Colonic mucosa (tissue), 4 donors: Measurements from ENCODE around the gene AWAT1. TPM values are rescaled to one million over a fixed set of nuclear protein-coding genes. Genes with fewer than 3 reads are reported as not detected.
A peak's percentile ranks its signal among the peaks of the same experiment; 100 is the strongest.
"Not testable (repeated sequence)": the region's sequence is repeated elsewhere in the genome, so short reads cannot be mapped to it uniquely, and the experiment has no call there.

ENCODE experiments used
- DNase-seq: peaks from one replicate; pipeline ENCODE4 v3.0.0-alpha.2; 2020
- H3K27ac ChIP-seq: fragments of 200-600 bp; one replicate; pipeline ENCODE4 v1.8.0; 2021
- H3K27me3 ChIP-seq: fragments of 200-600 bp; one replicate; pipeline ENCODE4 v1.8.0; 2021
- H3K36me3 ChIP-seq: fragments of 200-600 bp; one replicate; pipeline ENCODE4 v1.8.0; 2021
- H3K4me1 ChIP-seq: fragments of 200-600 bp; one replicate; pipeline ENCODE4 v1.8.0; 2021; ENCODE audit warnings: mild to moderate bottlenecking
- H3K4me3 ChIP-seq: fragments of 200-600 bp; one replicate; pipeline ENCODE4 v1.8.0; 2021
- H3K9ac ChIP-seq, 2 donors: one replicate each; pipeline ENCODE4 v1.7.0; 2013; ENCODE audit warnings: control low read depth in 2 of 2, low read depth in 2 of 2, low read length in 2 of 2
- H3K9me3 ChIP-seq: fragments of 200-600 bp; one replicate; pipeline ENCODE4 v1.8.0; 2021
- CTCF ChIP-seq: fragments of 200-600 bp; IDR thresholded peaks from one replicate; pipeline ENCODE4 v1.8.0; 2022; ENCODE audit warnings: antibody characterized with exemption, mild to moderate bottlenecking
- intact Hi-C: fragments of 100-400 bp; cut with DNase I; formaldehyde crosslinking; loops from one replicate; pipeline ENCODE4 v1.14.1; 2022
- total RNA-seq, 2 donors: library from RNA; stranded (reverse); fragmentation: NEBNext Ultra II Directional in 1 of 2; extraction: Animal tissue kit (Norgen Biotek cat#: 25700) in 1 of 2; gene quantifications; one replicate each; pipeline ENCODE4 v1.2.1, GENCODE V29; 2021
- donor health status: healthy.
- donor health status: DM: no; HTN: no; CAD: no.
- donor health status: DM: no; HTN: no; CAD: no.

Gene AWAT1
- total RNA-seq, 2 donors from 2014 or later: not detected

DNA sequence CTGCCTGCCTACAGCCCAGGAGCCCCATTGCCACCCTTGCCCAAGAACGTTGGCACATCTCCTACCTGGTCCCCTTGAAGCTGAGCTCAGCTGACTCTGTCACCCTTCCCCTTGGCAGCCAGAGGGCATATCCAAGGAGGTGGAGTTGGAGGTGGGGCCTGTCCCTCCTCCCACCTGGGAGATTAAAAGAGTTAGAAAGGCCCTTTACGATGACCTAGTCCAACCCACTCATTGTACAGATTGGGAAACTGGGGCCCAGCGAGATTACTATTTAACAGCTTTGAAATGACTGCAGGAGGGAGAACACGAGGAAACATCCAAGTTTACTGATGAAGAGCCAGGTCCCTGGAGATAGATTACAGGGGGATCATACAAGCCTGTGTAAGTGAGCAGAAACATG lies 25.6 kb downstream of the AWAT1 start, which contains the start of gene P2RY4:
P2RY4 (minus strand) TSS at position 101 of the 400 bp plus-strand sequence. CDS start 580 bp downstream, outside the sequence.
- Histone ChIP-seq H3K9me3 (no peaks in the 10 kb centered on the region), H3K9ac (no peak within 1 kb of the TSS), H3K27me3 (no peaks in the 10 kb centered on the region), H3K36me3 (no peaks in the 10 kb centered on the region), H3K4me1 (no peaks in the 10 kb centered on the region), H3K27ac (no peak within 1 kb of the TSS), H3K4me3 (no peak within 1 kb of the TSS)
- TF ChIP-seq CTCF: no peak
- intact Hi-C loops: loop anchor here (5.0 kb wide), 1 partner anchor 63 kb away; no protein-coding TSS in a partner anchor
- DNase-seq: no peak

GRCh38 chrX:70262952-70263567 lies 28.6 kb downstream of the AWAT1 start:
- intact Hi-C loops: loop anchor here (5.0 kb wide), 1 partner anchor 66 kb away; no protein-coding TSS in a partner anchor
- H3K27ac ChIP-seq: no peak overlapping the region
- H3K4me3 ChIP-seq: no peak overlapping the region
- no peak overlapping the region for H3K9ac ChIP-seq
- no peaks in the 10 kb centered on the region for H3K36me3 ChIP-seq
- no peaks in the 10 kb centered on the region for H3K4me1 ChIP-seq
- DNase-seq: peak; percentile 56
- no peaks in the 10 kb centered on the region for H3K27me3 ChIP-seq
- peak; percentile 35 for TF ChIP-seq CTCF
- no peaks in the 10 kb centered on the region for H3K9me3 ChIP-seq

DNA sequence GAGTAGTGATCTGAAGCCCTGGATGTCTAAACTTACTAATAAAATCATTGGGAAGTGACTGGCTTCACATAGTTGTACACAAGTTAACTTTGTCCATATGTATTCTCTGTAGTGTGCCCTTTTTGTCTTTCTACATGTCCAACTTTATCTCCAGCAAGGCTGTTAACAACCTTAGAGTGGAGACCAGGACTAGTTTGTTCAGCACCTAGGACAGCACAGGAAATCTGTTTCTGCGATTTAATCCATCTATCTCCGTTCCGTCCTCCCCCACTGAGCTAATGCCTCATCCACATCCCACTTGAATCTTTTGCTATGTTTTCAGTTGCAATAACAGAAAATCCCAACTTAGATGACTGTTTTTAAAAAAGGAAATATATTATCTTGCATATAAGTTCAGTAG lies 30.3 kb downstream of the AWAT1 start:
- Histone ChIP-seq H3K27me3 (no peaks in the 10 kb centered on the region), H3K36me3 (no peaks in the 10 kb centered on the region), H3K9ac (no peak overlapping the region), H3K27ac (no peak overlapping the region), H3K4me3 (no peak overlapping the region), H3K9me3 (no peaks in the 10 kb centered on the region), H3K4me1 (no peaks in the 10 kb centered on the region)
- intact Hi-C loops: loop anchor here (5.0 kb wide), 1 partner anchor 67 kb away; no protein-coding TSS in a partner anchor
- no peak for DNase-seq
- no peak for TF ChIP-seq CTCF

DNA sequence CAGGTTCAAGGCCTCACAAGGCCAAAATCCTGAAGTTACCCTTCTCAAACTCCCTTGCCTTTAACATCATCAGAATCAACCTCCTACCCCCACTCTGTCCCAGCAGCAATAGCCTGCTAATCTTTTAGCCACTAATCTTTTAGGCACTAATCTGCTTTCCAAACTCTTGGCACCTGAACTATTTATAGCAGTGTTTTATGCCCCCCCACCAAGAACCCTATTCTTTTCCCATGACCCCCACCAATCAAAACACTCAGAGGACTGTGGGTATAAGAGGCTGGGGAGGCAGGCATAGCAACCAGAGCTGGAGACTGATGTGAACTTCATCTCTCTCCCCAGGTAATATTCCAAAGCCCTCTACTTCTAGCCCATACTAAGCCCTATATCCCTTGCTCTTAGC lies 33.6 kb downstream of the AWAT1 start, which contains the start of gene ARR3:
ARR3 (plus strand) TSS at position 301 of the 400 bp plus-strand sequence. CDS start 1,052 bp downstream, outside the sequence.
- intact Hi-C loops: no loop called here
- no peaks in the 10 kb centered on the region for H3K36me3 ChIP-seq
- H3K9ac ChIP-seq: no peak within 1 kb of the TSS
- DNase-seq: no peak
- no peaks in the 10 kb centered on the region for H3K27me3 ChIP-seq
- no peaks in the 10 kb centered on the region for H3K9me3 ChIP-seq
- no peaks in the 10 kb centered on the region for H3K4me1 ChIP-seq
- no peak within 1 kb of the TSS for H3K4me3 ChIP-seq
- no peak for TF ChIP-seq CTCF
- no peak within 1 kb of the TSS for H3K27ac ChIP-seq

DNA sequence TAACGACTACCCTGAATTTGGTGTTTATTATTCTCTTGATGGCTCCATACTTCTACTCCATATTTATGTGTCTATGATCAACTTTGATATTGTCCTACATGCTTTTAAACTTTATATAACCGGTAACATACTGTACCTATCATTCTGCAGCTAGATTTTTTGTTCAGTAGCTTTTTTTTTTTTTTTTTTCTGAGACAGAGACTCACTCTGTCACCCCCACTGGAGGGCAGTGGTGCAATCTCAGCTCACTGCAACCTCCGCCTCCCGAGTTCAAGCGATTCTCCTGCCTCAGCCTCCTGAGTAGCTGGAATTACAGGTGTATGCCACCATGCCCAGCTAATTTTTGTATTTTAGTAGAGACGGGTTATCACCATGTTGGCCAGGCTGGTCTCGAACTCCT lies 39.6 kb downstream of the AWAT1 start:
- H3K36me3 ChIP-seq, H3K27ac ChIP-seq, H3K4me1 ChIP-seq, H3K9ac ChIP-seq, H3K27me3 ChIP-seq, DNase-seq, H3K9me3 ChIP-seq, H3K4me3 ChIP-seq, intact Hi-C loops: not testable (repeated sequence)

GRCh38 chrX:70279081-70279480 lies 44.6 kb downstream of the AWAT1 start:
- Histone ChIP-seq H3K9me3 (no peaks in the 10 kb centered on the region), H3K27me3 (no peaks in the 10 kb centered on the region), H3K4me3 (no peak overlapping the region)

More at GRCh38 chrX:70279081-70279480, 44.6 kb downstream of the AWAT1 start:
- no peak for TF ChIP-seq CTCF
- no peaks in the 10 kb centered on the region for H3K36me3 ChIP-seq
- H3K4me1 ChIP-seq: no peaks in the 10 kb centered on the region
- intact Hi-C loops: no loop called here
- DNase-seq: no peak
- no peak overlapping the region for H3K27ac ChIP-seq
- H3K9ac ChIP-seq: no peak overlapping the region
